HepG2 (cell line): Measurements from ENCODE around the gene CCDC57. TPM values are rescaled to one million over a fixed set of nuclear protein-coding genes. Genes with fewer than 3 reads are reported as not detected.

Source experiments
- DZIP1 ChIP-seq: sonication (generic); formaldehyde crosslinking; IDR thresholded peaks from 2 replicates; pipeline ENCODE4 v1.5.0; 2020; ENCODE audit warnings: mild to moderate bottlenecking, missing genetic modification reagents
- ERF ChIP-seq: IDR thresholded peaks from 2 replicates; pipeline ENCODE4 v1.6.1; 2018; ENCODE audit warnings: missing biosample characterization, missing genetic modification reagents
- EZH2 ChIP-seq: conservative IDR thresholded peaks from 2 replicates; pipeline ENCODE4 v1.6.1; 2012; ENCODE audit warnings: mild to moderate bottlenecking, low read depth, low read length, moderate library complexity
- MAFK ChIP-seq, 2 experiments: IDR thresholded peaks in 1 of 2; conservative IDR thresholded peaks in 1 of 2; 2 replicates each; pipeline ENCODE4 v1.6.1; 2011; ENCODE audit warnings: improper control_type of control experiment in 2 of 2, low read length in 2 of 2
- MAZ ChIP-seq, 2 experiments: sonication (generic) in 1 of 2; formaldehyde crosslinking in 1 of 2; IDR thresholded peaks; 2 replicates each; pipeline versions ENCODE4 v1.5.0 to v1.6.1; 2012 to 2020; ENCODE audit warnings: low read depth in 2 of 2, mild to moderate bottlenecking in 2 of 2, borderline replicate concordance in 1 of 2, improper control_type of control experiment in 1 of 2, low read length in 1 of 2, missing genetic modification reagents in 1 of 2, moderate library complexity in 1 of 2
- NFE2L1 ChIP-seq: sonication (generic); formaldehyde crosslinking; IDR thresholded peaks from 2 replicates; pipeline ENCODE4 v1.4.0; 2020; ENCODE audit warnings: missing genetic modification reagents, mild to moderate bottlenecking, borderline replicate concordance
- POLR2G ChIP-seq: fragments of 200-400 bp; formaldehyde crosslinking; IDR thresholded peaks from 2 replicates; pipeline ENCODE4 v1.6.1; 2018; ENCODE audit warnings: mild to moderate bottlenecking, low read depth, low read length, moderate library complexity
- RBM39 ChIP-seq: fragments of 200-400 bp; formaldehyde crosslinking; IDR thresholded peaks from one replicate; pipeline ENCODE4 v1.6.1; 2018; ENCODE audit warnings: antibody characterized with exemption, mild to moderate bottlenecking, low read depth, low read length; ENCODE audit not compliant: poor library complexity, severe bottlenecking
- SP2 ChIP-seq: sonication (generic); formaldehyde crosslinking; IDR thresholded peaks from 2 replicates; pipeline ENCODE4 v1.5.1; 2020; ENCODE audit warnings: mild to moderate bottlenecking, missing genetic modification reagents
- TSC22D2 ChIP-seq: sonication (generic); formaldehyde crosslinking; IDR thresholded peaks from 2 replicates; pipeline ENCODE4 v1.5.1; 2020; ENCODE audit warnings: missing genetic modification reagents, mild to moderate bottlenecking, borderline replicate concordance
- USF2 ChIP-seq, 2 experiments: sonication (generic) in 1 of 2; formaldehyde crosslinking in 1 of 2; IDR thresholded peaks; 2 replicates each; pipeline versions ENCODE4 v1.5.1 to v1.6.1; 2011 to 2020; ENCODE audit warnings: borderline replicate concordance in 1 of 2, low read depth in 1 of 2, low read length in 1 of 2, mild to moderate bottlenecking in 1 of 2, missing genetic modification reagents in 1 of 2, moderate library complexity in 1 of 2
- ZFP91 ChIP-seq: sonication (generic); formaldehyde crosslinking; IDR thresholded peaks from 2 replicates; pipeline ENCODE4 v1.9.0; 2022; ENCODE audit warnings: missing genetic modification reagents, mild to moderate bottlenecking, borderline replicate concordance
- ZIK1 ChIP-seq: sonication (generic); formaldehyde crosslinking; IDR thresholded peaks from 2 replicates; pipeline ENCODE4 v1.5.0; 2020; ENCODE audit warnings: mild to moderate bottlenecking, low read depth, missing genetic modification reagents, borderline replicate concordance
- ZNF143 ChIP-seq: sonication (generic); formaldehyde crosslinking; IDR thresholded peaks from 2 replicates; pipeline ENCODE4 v1.4.0; 2020; ENCODE audit warnings: missing genetic modification reagents
- ZNF180 ChIP-seq: sonication (generic); formaldehyde crosslinking; IDR thresholded peaks from 2 replicates; pipeline ENCODE4 v1.4.0; 2020; ENCODE audit warnings: low read depth, missing genetic modification reagents, borderline replicate concordance
- ZNF761 ChIP-seq: sonication (generic); formaldehyde crosslinking; conservative IDR thresholded peaks from 2 replicates; pipeline ENCODE4 v1.4.0; 2020; ENCODE audit warnings: mild to moderate bottlenecking, missing genetic modification reagents
- ZSCAN25 ChIP-seq: sonication (generic); formaldehyde crosslinking; IDR thresholded peaks from 2 replicates; pipeline ENCODE4 v1.8.0; 2022; ENCODE audit warnings: mild to moderate bottlenecking, missing genetic modification reagents
- polyA plus RNA-seq, 8 experiments: library from polyadenylated mRNA; depleted of rRNA in 3 of 8; stranded (reverse) in 7 of 8; unstranded in 1 of 8; fragments of >200 nt; fragmentation: Illumina TruSeq in 4 of 8; extraction: Trizol in 4 of 8; gene quantifications; 2 replicates each; pipeline versions ENCODE4 v1.2.1 to v1.2.3, GENCODE V29; 2011 to 2016; ENCODE audit warnings: low read depth in 4 of 8, missing spikeins in 1 of 8, mixed read lengths in 1 of 8; ENCODE audit not compliant: insufficient read depth in 1 of 8
- total RNA-seq, 5 experiments: library from RNA; depleted of rRNA; stranded (reverse); fragments of >200 nt; fragmentation: Illumina TruSeq; extraction: Trizol; gene quantifications; 2 replicates each; pipeline ENCODE4 v1.2.3, GENCODE V29; 2016; ENCODE audit warnings: low read depth in 1 of 5

CCDC57 gene
- total and polyA plus RNA-seq, 2 of the 13 experiments (the other 11 are each of a cell fraction or from before 2014, with no cell fraction given), result 59.3 to 59.9 TPM

GRCh38 chr17:82065193-82065637 is 147.4 kb downstream of the CCDC57 start (continued):
- no peak for TF ChIP-seq ZFP91 (CRISPR knock-in tag)
- TF ChIP-seq MAFK (conservative IDR thresholded peaks at IDR 0.05 in 1 of 2, IDR thresholded peaks at IDR 0.05 in 1 of 2; ENCODE audit: low read length in 2 of 2), result no peak
- TF ChIP-seq SP2 (CRISPR knock-in tag), result no peak
- no peak; the same call in 1 of the 2 replicates for TF ChIP-seq TSC22D2 (CRISPR knock-in tag)
- no peak for TF ChIP-seq USF2 (IDR thresholded peaks at IDR 0.05; ENCODE audit: low read depth, low read length)
- no peak for TF ChIP-seq USF2 (CRISPR knock-in tag; IDR thresholded peaks at IDR 0.05; ENCODE audit: borderline replicate concordance)
- TF ChIP-seq ZNF143 (CRISPR knock-in tag), result no peak
- no peak for TF ChIP-seq ZSCAN25 (CRISPR knock-in tag)
- TF ChIP-seq EZH2, result no peak
- TF ChIP-seq ZIK1 (CRISPR knock-in tag), result no peak
- 0 out of 2 replicates have a peak, but pooled peaks have one; percentile 5 for TF ChIP-seq ERF (CRISPR knock-in tag)
- no peak for TF ChIP-seq POLR2G
- TF ChIP-seq ZNF761, result 0 out of 2 replicates have a peak, but pooled peaks have one; percentile 9
- peak; percentile 19 for TF ChIP-seq RBM39
- peak; percentile 81; the same call in 1 of the 2 replicates for TF ChIP-seq ZNF180 (CRISPR knock-in tag)
- TF ChIP-seq NFE2L1 (CRISPR knock-in tag), result 0 out of 2 replicates have a peak, but pooled peaks have one; percentile 1
- 0 out of 2 replicates have a peak, but pooled peaks have one; percentile 14 for TF ChIP-seq DZIP1
- TF ChIP-seq MAZ (IDR thresholded peaks at IDR 0.05; ENCODE audit: borderline replicate concordance, low read depth, low read length), result no peak
- no peak for TF ChIP-seq MAZ (CRISPR knock-in tag; IDR thresholded peaks at IDR 0.05; ENCODE audit: low read depth)
